A673 (cell line): ENCODE results near the gene BPTF.

Experiments used
- CTCF ChIP-seq: fragments of 300-800, 200-600 bp; sonication (generic); conservative IDR thresholded peaks from 2 replicates; pipeline ENCODE4 v1.5.1; 2017; ENCODE audit warnings: low read depth, mild to moderate bottlenecking, antibody characterized with exemption, low read length, moderate library complexity, mixed read lengths
- EZH2 ChIP-seq: fragments of 200-600 bp; sonication (generic); IDR thresholded peaks from 2 replicates; pipeline ENCODE4 v1.6.1; 2017; ENCODE audit warnings: borderline replicate concordance, low read depth, mild to moderate bottlenecking, mixed read lengths, antibody characterized with exemption, low read length; ENCODE audit not compliant: poor library complexity, severe bottlenecking

DNA sequence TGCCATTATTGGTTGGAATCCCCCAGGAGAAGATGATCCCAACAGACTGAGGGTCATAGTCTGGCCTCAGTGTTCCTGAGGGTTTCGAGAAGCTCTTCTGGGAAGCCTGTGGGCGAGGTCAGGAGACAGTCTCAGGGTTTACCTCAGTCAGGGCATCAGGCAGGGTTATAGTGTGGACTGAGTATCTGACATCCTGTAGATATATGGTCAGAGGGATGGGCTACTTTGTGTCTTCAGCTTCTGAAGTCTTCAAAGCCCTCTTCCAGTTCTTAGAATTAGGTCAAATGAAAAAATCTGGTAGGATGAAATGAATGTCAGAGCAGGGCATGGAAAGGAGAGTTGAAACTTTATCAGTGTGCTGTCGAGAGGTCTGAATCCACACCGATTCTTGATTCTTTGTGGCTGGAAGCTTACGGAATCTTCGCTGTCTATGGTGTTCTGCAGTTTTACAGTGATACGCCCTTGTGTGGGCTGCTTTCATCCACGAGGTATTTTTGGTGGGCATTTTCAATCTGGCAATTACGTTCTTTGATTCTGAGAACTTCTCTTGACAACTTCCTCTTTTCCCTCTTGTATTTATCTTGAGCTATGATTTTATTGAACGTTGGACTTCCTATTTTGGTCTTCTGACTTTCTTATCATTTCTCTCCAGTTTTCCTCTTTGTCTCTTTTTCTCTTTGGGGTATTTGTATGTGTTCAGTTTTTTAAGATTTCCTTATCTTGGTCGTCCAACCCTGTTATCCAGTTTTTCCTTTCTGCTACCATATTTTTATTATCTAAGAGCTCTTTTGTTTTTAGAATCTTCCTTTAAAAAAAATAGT, 30.4 kb downstream of the BPTF start:
- TF ChIP-seq CTCF (no peak), EZH2 (no peak)
